Testis (tissue), 3 donors: ENCODE measurements around the gene DDHD1. TPM values are rescaled to one million over a fixed set of nuclear protein-coding genes. Genes with fewer than 3 reads are reported as not detected.
"Not testable (repeated sequence)": the region's sequence is repeated elsewhere in the genome, so short reads cannot be mapped to it uniquely, and the experiment has no call there.

Source experiments
- DNase-seq: peaks from one replicate; pipeline ENCODE4 v3.0.0-alpha.2; 2019
- H3K27ac ChIP-seq, 2 donors: fragments of 200-600 bp; sonication (generic); one replicate each; pipeline ENCODE4 v1.5.1; 2019
- H3K27me3 ChIP-seq: fragments of 200-600 bp; sonication (generic); one replicate; pipeline ENCODE4 v1.5.1; 2019
- H3K36me3 ChIP-seq: fragments of 200-600 bp; sonication (generic); one replicate; pipeline ENCODE4 v1.5.1; 2017; ENCODE audit warnings: low read depth; ENCODE audit errors: missing control alignments
- H3K4me1 ChIP-seq: fragments of 200-600 bp; sonication (generic); one replicate; pipeline ENCODE4 v1.5.1; 2019
- H3K4me3 ChIP-seq, 2 donors: fragments of 200-600 bp; sonication (generic); one replicate each; pipeline ENCODE4 v1.5.1; 2017 to 2019
- H3K9me3 ChIP-seq: fragments of 200-600 bp; sonication (generic); one replicate; pipeline ENCODE4 v1.5.1; 2017
- POLR2A ChIP-seq: fragments of 450-650 bp; IDR thresholded peaks from one replicate; pipeline ENCODE4 v1.6.1; 2017; ENCODE audit warnings: antibody characterized with exemption, mild to moderate bottlenecking, moderate library complexity
- WGBS, 2 donors: methylation state at CpG; one replicate each; pipeline ENCODE4 v1.1.5; 2018; 5-methylcytosine and 5-hydroxymethylcytosine counted together
- intact Hi-C: fragments of 100-400 bp; cut with DNase I; formaldehyde crosslinking; loops from one replicate; pipeline ENCODE4 v1.15.1; 2023; ENCODE audit warnings: low total_unique reads
- polyA plus RNA-seq: library from polyadenylated mRNA; stranded (reverse); fragments of 350-450 nt; fragmentation: Illumina TruSeq; extraction: RNeasy Lipid Tissue Mini Kit (QIAGEN cat#74804); gene quantifications from one replicate; pipeline ENCODE4 v1.2.3, GENCODE V29; 2014; ENCODE audit warnings: low read depth, low replicate concordance; ENCODE audit not compliant: insufficient read depth
- total RNA-seq, 2 donors: library from RNA; depleted of rRNA; stranded (reverse); fragments of >200 nt; gene quantifications; one replicate each; pipeline ENCODE4 v1.2.3, GENCODE V29; 2016
- TF ChIP-seq, protein P1 (sequence below), 3 experiments: fragments of 450-650 bp in 2 of 3; fragments of 200-600 bp in 1 of 3; sonication (generic) in 1 of 3; IDR thresholded peaks; one replicate each; pipeline ENCODE4 v1.5.1; 2016 to 2019; ENCODE audit warnings: antibody characterized with exemption in 3 of 3, mild to moderate bottlenecking in 2 of 3, moderate library complexity in 1 of 3

The DDHD1 gene
- total and polyA plus RNA-seq, 3 donors from 2014 or later, result 41.6 to 76.2 (median 72.7) TPM

DNA sequence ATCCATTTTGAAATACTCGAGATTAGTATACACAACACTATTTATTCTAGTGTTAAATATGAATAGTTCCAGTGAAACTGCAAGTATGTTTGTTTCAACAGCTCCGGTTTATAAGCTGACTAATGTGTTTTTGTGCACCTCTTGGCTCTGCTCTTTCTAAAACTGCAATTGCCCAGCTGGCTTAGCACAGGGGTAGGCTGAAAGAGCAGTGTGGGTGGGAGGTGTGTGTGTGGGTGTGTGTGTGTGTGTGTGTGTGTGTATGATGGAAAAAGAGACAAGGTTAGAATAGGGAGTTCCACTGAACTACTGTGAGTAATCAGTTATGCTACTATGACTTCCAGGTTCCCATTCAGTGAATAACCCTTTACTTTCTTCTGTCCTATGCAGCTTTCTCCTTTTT is 37.8 kb upstream of the DDHD1 start:
- no peaks in the 10 kb centered on the region for H3K36me3 ChIP-seq
- intact Hi-C loops, result no loop called here
- TF ChIP-seq, protein P1, sequence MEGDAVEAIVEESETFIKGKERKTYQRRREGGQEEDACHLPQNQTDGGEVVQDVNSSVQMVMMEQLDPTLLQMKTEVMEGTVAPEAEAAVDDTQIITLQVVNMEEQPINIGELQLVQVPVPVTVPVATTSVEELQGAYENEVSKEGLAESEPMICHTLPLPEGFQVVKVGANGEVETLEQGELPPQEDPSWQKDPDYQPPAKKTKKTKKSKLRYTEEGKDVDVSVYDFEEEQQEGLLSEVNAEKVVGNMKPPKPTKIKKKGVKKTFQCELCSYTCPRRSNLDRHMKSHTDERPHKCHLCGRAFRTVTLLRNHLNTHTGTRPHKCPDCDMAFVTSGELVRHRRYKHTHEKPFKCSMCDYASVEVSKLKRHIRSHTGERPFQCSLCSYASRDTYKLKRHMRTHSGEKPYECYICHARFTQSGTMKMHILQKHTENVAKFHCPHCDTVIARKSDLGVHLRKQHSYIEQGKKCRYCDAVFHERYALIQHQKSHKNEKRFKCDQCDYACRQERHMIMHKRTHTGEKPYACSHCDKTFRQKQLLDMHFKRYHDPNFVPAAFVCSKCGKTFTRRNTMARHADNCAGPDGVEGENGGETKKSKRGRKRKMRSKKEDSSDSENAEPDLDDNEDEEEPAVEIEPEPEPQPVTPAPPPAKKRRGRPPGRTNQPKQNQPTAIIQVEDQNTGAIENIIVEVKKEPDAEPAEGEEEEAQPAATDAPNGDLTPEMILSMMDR (IDR thresholded peaks at IDR 0.05), result no peak
- TF ChIP-seq POLR2A, result no peak
- H3K4me1 ChIP-seq, result peaks cover 6% of the 10 kb centered on the region
- no peak overlapping the region for H3K27ac ChIP-seq
- H3K4me3 ChIP-seq, result no peak overlapping the region
- no peaks in the 10 kb centered on the region for H3K27me3 ChIP-seq
- WGBS, 2 donors, result 65 to 81% methylated on average over 2 of the region's 2 CpGs
- no peaks in the 10 kb centered on the region for H3K9me3 ChIP-seq
- no peak for DNase-seq

DNA sequence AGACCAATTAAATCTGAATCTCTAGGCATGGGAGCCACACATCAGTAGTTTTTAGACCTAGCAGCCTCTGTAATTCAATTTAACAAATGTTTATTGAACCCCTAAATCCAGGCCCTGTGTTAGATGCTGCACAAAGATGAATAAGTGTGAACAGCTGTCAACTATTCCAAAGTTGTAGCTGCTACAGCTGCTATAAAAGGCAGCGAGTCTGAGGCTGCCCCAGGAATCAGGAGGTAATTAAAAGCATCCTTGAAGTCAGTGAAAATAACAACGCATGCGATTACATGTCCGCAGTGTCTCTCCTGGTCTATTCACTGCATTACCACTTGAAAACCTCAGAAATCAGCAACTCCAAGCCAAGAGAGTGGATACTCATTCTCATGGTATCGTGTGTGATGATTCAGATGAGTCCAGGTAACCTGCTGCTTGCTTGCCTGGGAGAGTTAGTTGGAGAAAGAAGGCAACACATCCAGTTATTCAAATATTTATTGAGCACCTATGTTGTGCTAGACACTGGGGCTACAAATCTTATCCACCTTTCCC is 34.9 kb upstream of the DDHD1 start:
- Histone ChIP-seq H3K36me3 (no peaks in the 10 kb centered on the region), H3K9me3 (no peaks in the 10 kb centered on the region), H3K27ac (no peak overlapping the region), H3K4me1 (peaks cover 6% of the 10 kb centered on the region), H3K27me3 (no peaks in the 10 kb centered on the region), H3K4me3 (no peak overlapping the region)
- WGBS, 2 donors, result 78 to 80% methylated on average over 5 of the region's 5 CpGs
- no peak for DNase-seq
- TF ChIP-seq, protein P1 (IDR thresholded peaks at IDR 0.05), result no peak
- TF ChIP-seq POLR2A, result no peak
- intact Hi-C loops, result no loop called here

DNA sequence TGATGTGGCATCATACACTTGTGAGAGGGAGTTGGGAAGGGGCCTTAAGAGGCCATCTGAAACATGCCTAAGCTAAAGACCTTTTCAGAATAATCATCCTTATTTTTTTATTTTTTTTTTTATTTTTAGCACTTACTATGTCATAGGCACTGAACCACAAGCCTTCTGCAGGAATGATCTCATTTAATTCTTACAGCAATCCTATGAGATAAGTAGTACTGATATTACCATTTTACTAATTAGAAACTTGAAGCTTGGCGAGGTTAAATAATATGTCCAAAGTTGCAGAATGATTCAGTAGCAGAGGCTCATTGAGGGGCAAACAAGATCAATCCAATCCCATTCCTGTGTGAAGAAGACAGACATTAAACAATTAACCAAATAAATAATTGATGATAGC is 33.4 kb upstream of the DDHD1 start:
- DNase-seq, result no peak
- H3K27me3 ChIP-seq, result no peaks in the 10 kb centered on the region
- H3K36me3 ChIP-seq, result no peaks in the 10 kb centered on the region
- H3K27ac ChIP-seq, result no peak overlapping the region
- WGBS, 2 donors, result 89 to 100% methylated on average over 1 of the region's 1 CpG
- H3K4me1 ChIP-seq, result no peaks in the 10 kb centered on the region
- intact Hi-C loops, result no loop called here
- TF ChIP-seq, protein P1 (IDR thresholded peaks at IDR 0.05), result no peak
- no peak for TF ChIP-seq POLR2A
- no peaks in the 10 kb centered on the region for H3K9me3 ChIP-seq
- no peak overlapping the region for H3K4me3 ChIP-seq

DNA sequence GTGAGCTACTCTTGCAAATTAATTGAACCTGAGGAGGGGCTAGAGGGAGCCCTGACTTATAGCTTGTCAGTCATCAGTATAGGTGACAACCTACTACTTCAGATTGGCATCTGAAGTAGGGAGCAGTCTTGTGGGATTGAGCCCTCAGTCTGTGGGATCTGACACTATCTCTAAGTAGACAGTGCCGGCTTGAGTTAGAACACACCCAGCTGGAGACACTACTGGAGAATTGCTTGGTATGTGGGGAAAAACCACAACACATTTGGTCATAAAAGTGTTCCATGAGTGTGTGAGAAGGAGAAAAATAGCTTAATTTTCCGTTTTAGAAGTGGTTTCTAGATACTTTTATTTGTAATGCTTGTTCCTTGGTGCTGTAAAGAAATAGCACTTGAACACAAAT is 30.5 kb upstream of the DDHD1 start:
- no peak overlapping the region for H3K4me3 ChIP-seq
- no peak for DNase-seq
- no peak overlapping the region for H3K27ac ChIP-seq
- intact Hi-C loops, result no loop called here
- no peaks in the 10 kb centered on the region for H3K9me3 ChIP-seq
- 80 to 98% methylated on average over 2 of the region's 2 CpGs for WGBS, 2 donors
- H3K4me1 ChIP-seq, result no peaks in the 10 kb centered on the region
- TF ChIP-seq, protein P1 (IDR thresholded peaks at IDR 0.05), result no peak
- TF ChIP-seq POLR2A, result no peak
- H3K27me3 ChIP-seq, result no peaks in the 10 kb centered on the region
- H3K36me3 ChIP-seq, result no peaks in the 10 kb centered on the region

DNA sequence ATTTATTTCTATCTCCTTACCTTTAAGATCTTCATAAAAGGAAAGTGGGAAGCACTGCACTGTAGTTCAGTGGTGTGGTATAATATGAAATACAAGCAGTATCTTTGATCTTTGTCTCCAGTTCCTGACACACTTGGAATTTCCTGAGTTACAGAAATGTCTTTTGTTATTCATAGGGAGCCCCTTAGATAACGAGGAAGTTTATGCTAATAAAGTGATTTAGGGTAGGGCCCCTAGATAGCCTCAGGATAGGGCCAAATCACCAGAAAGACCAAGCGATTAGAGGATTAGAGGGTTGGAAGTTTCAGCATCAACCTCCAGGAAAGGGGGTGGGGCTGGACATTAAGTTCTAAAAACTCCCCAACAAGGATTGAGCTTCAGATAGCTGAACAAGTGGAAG is 29.9 kb upstream of the DDHD1 start:
- intact Hi-C loops, result no loop called here
- Histone ChIP-seq H3K27me3 (no peaks in the 10 kb centered on the region), H3K27ac (no peak overlapping the region), H3K9me3 (no peaks in the 10 kb centered on the region), H3K36me3 (no peaks in the 10 kb centered on the region), H3K4me3 (no peak overlapping the region), H3K4me1 (no peaks in the 10 kb centered on the region)
- TF ChIP-seq, protein P1 (IDR thresholded peaks at IDR 0.05), result no peak
- no peak for TF ChIP-seq POLR2A
- 66 to 72% methylated on average over 2 of the region's 2 CpGs for WGBS, 2 donors
- DNase-seq, result no peak

DNA sequence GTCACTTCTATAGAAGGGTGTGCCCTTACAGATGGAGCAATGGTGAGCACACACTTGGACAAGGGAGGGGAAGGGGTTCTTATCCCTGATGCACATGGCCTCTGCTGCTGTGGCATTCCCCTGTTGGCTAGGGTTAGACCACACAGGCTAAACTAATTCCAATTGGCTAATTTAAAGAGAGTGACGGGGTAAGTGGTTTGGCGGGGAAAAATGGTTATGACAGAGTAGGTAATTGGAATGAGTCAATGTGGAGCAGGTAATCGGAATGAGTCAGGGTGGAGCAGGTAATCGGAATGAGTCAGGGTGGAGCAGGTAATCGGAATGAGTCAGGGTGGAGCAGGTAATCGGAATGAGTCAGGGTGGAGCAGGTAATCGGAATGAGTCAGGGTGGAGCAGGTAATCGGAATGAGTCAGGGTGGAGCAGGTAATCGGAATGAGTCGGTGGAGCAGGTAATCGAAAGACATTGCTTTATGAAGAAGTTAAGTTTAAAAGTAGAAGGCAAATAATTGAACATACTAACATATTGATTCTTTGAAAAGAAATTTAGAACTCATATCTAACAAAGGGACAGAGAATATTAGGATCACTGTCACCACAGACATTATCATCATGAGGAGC is 28.4 kb upstream of the DDHD1 start:
- H3K27me3 ChIP-seq, DNase-seq, H3K4me1 ChIP-seq, intact Hi-C loops, H3K9me3 ChIP-seq, H3K4me3 ChIP-seq, H3K36me3 ChIP-seq, H3K27ac ChIP-seq: not testable (repeated sequence)
- 96% methylated on average over 11 of the region's 11 CpGs for WGBS, 2 donors
